Astrocyte (in vitro differentiated cells and primary cell): Measurements from ENCODE around the gene ARHGEF11. TPM values are rescaled to one million over a fixed set of nuclear protein-coding genes. Genes with fewer than 3 reads are reported as not detected.

ENCODE experiments used
- DNase-seq: peaks from one replicate; pipeline ENCODE4 v3.0.0-alpha.2; 2010; ENCODE audit warnings: low read depth
- FAIRE-seq: peaks from 2 replicates; lab custom pipeline; 2011; peaks lifted over from hg19 to GRCh38; lab: Jason Lieb, UNC
- H2AFZ ChIP-seq: 2 replicates; pipeline ENCODE4 v1.6.0; 2012; ENCODE audit warnings: low read depth, low read length, inconsistent platforms
- H3K27ac ChIP-seq: 2 replicates; pipeline ENCODE4 v1.5.1; 2011; ENCODE audit warnings: low read depth, low read length, inconsistent platforms
- H3K27me3 ChIP-seq: 2 replicates; pipeline ENCODE4 v1.6.0; 2011; ENCODE audit warnings: low read length, inconsistent platforms; ENCODE audit not compliant: insufficient read depth
- H3K36me3 ChIP-seq: 2 replicates; pipeline ENCODE4 v1.5.1; 2011; ENCODE audit warnings: low read length, inconsistent platforms; ENCODE audit not compliant: insufficient read depth
- H3K4me1 ChIP-seq: 2 replicates; pipeline ENCODE4 v1.5.1; 2011; ENCODE audit warnings: low read length, inconsistent platforms; ENCODE audit not compliant: insufficient read depth
- H3K4me2 ChIP-seq: 2 replicates; pipeline ENCODE4 v1.6.0; 2012; ENCODE audit warnings: low read length, inconsistent platforms
- H3K4me3 ChIP-seq: 2 replicates; pipeline ENCODE4 v1.5.1; 2011; ENCODE audit warnings: low read depth, mild to moderate bottlenecking, low read length, inconsistent platforms; ENCODE audit not compliant: insufficient read depth
- H3K79me2 ChIP-seq: 2 replicates; pipeline ENCODE4 v1.6.0; 2012; ENCODE audit warnings: mild to moderate bottlenecking, low read length, inconsistent platforms; ENCODE audit not compliant: insufficient read depth
- H3K9ac ChIP-seq: 2 replicates; pipeline ENCODE4 v1.6.0; 2012; ENCODE audit warnings: mild to moderate bottlenecking, low read length, inconsistent platforms
- H3K9me3 ChIP-seq: 2 replicates; pipeline ENCODE4 v1.5.1; 2012; ENCODE audit warnings: low read depth, mild to moderate bottlenecking, low read length, inconsistent platforms; ENCODE audit not compliant: insufficient read depth
- H4K20me1 ChIP-seq: 2 replicates; pipeline ENCODE4 v1.6.0; 2012; ENCODE audit warnings: low read length, inconsistent platforms; ENCODE audit not compliant: insufficient read depth
- H3K27ac Mint-ChIP-seq: one replicate; pipeline ENCODE4 v1.8.0; 2021; ENCODE audit warnings: mild to moderate bottlenecking, mixed read lengths; ENCODE audit not compliant: unreplicated experiment
- H3K27me3 Mint-ChIP-seq: one replicate; pipeline ENCODE4 v1.8.0; 2021; ENCODE audit warnings: low read depth, mixed read lengths; ENCODE audit not compliant: unreplicated experiment
- H3K36me3 Mint-ChIP-seq: one replicate; pipeline ENCODE4 v1.8.0; 2021; ENCODE audit warnings: low read depth, mixed read lengths; ENCODE audit not compliant: unreplicated experiment
- H3K4me1 Mint-ChIP-seq: one replicate; pipeline ENCODE4 v1.8.0; 2021; ENCODE audit warnings: low read depth, mixed read lengths; ENCODE audit not compliant: unreplicated experiment
- H3K4me3 Mint-ChIP-seq: one replicate; pipeline ENCODE4 v1.8.0; 2021; ENCODE audit warnings: mild to moderate bottlenecking, moderate library complexity, mixed read lengths; ENCODE audit not compliant: unreplicated experiment
- H3K9me3 Mint-ChIP-seq: one replicate; pipeline ENCODE4 v1.8.0; 2021; ENCODE audit warnings: mild to moderate bottlenecking, mixed read lengths; ENCODE audit not compliant: unreplicated experiment
- CTCF ChIP-seq: IDR thresholded peaks from 2 replicates; pipeline ENCODE4 v1.5.1; 2011; ENCODE audit warnings: low read depth, mild to moderate bottlenecking, inconsistent platforms, low read length, moderate library complexity; ENCODE audit not compliant: insufficient read depth
- EZH2 ChIP-seq: IDR thresholded peaks from 2 replicates; pipeline ENCODE4 v1.6.1; 2012; ENCODE audit warnings: mild to moderate bottlenecking, low read length, inconsistent platforms; ENCODE audit not compliant: insufficient read depth
- total RNA-seq: library from RNA; stranded (reverse); gene quantifications from 2 replicates; pipeline ENCODE4 v1.2.1, GENCODE V29; 2021

Gene ARHGEF11
- total RNA-seq, 1 donor from 2014 or later: 29.2 TPM

- FAIRE-seq (no peak), DNase-seq (no peak)
- Histone ChIP-seq H3K9me3 (no peaks in the 10 kb centered on the region), H3K27me3 (no peaks in the 10 kb centered on the region), H3K36me3 (peaks cover 33% of the 10 kb centered on the region), H3K79me2 (no peaks in the 10 kb centered on the region), H3K9ac (no peak overlapping the region), H3K27ac (no peak overlapping the region), H3K4me2 (no peak overlapping the region), H3K4me3 (no peak overlapping the region), H3K4me1 (no peaks in the 10 kb centered on the region), H4K20me1 (peaks cover 5% of the 10 kb centered on the region), H2AFZ (no peak overlapping the region)
- Mint-ChIP-seq H3K4me1 (no peaks in the 10 kb centered on the region), H3K36me3 (peaks cover 76% of the 10 kb centered on the region), H3K27me3 (no peaks in the 10 kb centered on the region), H3K9me3 (peaks cover 2% of the 10 kb centered on the region), H3K27ac (no peak overlapping the region), H3K4me3 (no peak overlapping the region)
- TF ChIP-seq CTCF (no peak), EZH2 (no peak)
Measured at GRCh38 chr1:156943756-156944155, 101.8 kb downstream of the ARHGEF11 start.

GRCh38 chr1:156942576-156942975 is 103.0 kb downstream of the ARHGEF11 start:
- H3K27ac Mint-ChIP-seq: no peak overlapping the region
- no peak overlapping the region for H3K9ac ChIP-seq
- no peaks in the 10 kb centered on the region for H3K27me3 ChIP-seq
- peaks cover 33% of the 10 kb centered on the region for H3K36me3 ChIP-seq
- DNase-seq (no peak), FAIRE-seq (no peak)
- no peaks in the 10 kb centered on the region for H3K4me1 Mint-ChIP-seq
- no peak for TF ChIP-seq EZH2
- TF ChIP-seq CTCF: no peak
- no peak overlapping the region for H3K4me3 Mint-ChIP-seq
- no peak overlapping the region for H3K4me2 ChIP-seq
- no peaks in the 10 kb centered on the region for H3K9me3 Mint-ChIP-seq
- peaks cover 73% of the 10 kb centered on the region for H3K36me3 Mint-ChIP-seq
- H3K4me1 ChIP-seq: no peaks in the 10 kb centered on the region
- no peak overlapping the region for H3K4me3 ChIP-seq
- no peaks in the 10 kb centered on the region for H3K9me3 ChIP-seq
- H2AFZ ChIP-seq: no peak overlapping the region
- H3K27ac ChIP-seq: no peak overlapping the region
- H3K27me3 Mint-ChIP-seq: no peaks in the 10 kb centered on the region
- no peaks in the 10 kb centered on the region for H3K79me2 ChIP-seq
- peaks cover 5% of the 10 kb centered on the region for H4K20me1 ChIP-seq

- H3K4me3 Mint-ChIP-seq: no peak overlapping the region
- Histone ChIP-seq H3K4me3 (no peak overlapping the region), H4K20me1 (peaks cover 5% of the 10 kb centered on the region), H3K27me3 (no peaks in the 10 kb centered on the region), H3K36me3 (peaks cover 33% of the 10 kb centered on the region), H3K27ac (no peak overlapping the region), H3K79me2 (no peaks in the 10 kb centered on the region), H3K4me1 (no peaks in the 10 kb centered on the region), H3K4me2 (no peak overlapping the region), H3K9ac (no peak overlapping the region), H3K9me3 (no peaks in the 10 kb centered on the region), H2AFZ (no peak overlapping the region)
- FAIRE-seq: no peak
- H3K36me3 Mint-ChIP-seq: peaks cover 69% of the 10 kb centered on the region
- DNase-seq: no peak
- no peaks in the 10 kb centered on the region for H3K9me3 Mint-ChIP-seq
- no peaks in the 10 kb centered on the region for H3K4me1 Mint-ChIP-seq
- no peak overlapping the region for H3K27ac Mint-ChIP-seq
- no peaks in the 10 kb centered on the region for H3K27me3 Mint-ChIP-seq
- TF ChIP-seq CTCF (no peak), EZH2 (no peak)
Measured at GRCh38 chr1:156942176-156942575, 103.4 kb downstream of the ARHGEF11 start.
